Adrenal gland (tissue), 12 donors: ENCODE measurements around the gene CDK13. TPM values are rescaled to one million over a fixed set of nuclear protein-coding genes. Genes with fewer than 3 reads are reported as not detected.

Source experiments
- DNase-seq, 7 donors: peaks; one replicate each; pipeline ENCODE4 v3.0.0-alpha.2; 2019 to 2020
- H3K27ac ChIP-seq, 5 donors: fragments of 200-600 bp; sonication (generic) in 4 of 5; 1 replicate in 3 of 5; 2 replicates in 2 of 5; pipeline versions ENCODE4 v1.5.1 to v1.8.0; 2016 to 2020; ENCODE audit warnings: mild to moderate bottlenecking in 1 of 5
- H3K27me3 ChIP-seq: fragments of 200-600 bp; 2 replicates; pipeline ENCODE4 v1.8.0; 2021
- H3K36me3 ChIP-seq, 2 donors: fragments of 200-600 bp; replicated peaks in 1 of 2; 1 replicate in 1 of 2; 2 replicates in 1 of 2; pipeline versions ENCODE4 v1.5.1 to v1.8.0; 2018 to 2022
- H3K4me1 ChIP-seq, 2 donors: fragments of 200-600 bp; replicated peaks in 1 of 2; 1 replicate in 1 of 2; 2 replicates in 1 of 2; pipeline versions ENCODE4 v1.5.1 to v1.8.0; 2018 to 2021
- H3K4me3 ChIP-seq, 4 donors: fragments of 200-600 bp; sonication (generic) in 3 of 4; one replicate each; pipeline ENCODE4 v1.5.1; 2016 to 2018
- H3K9me3 ChIP-seq, 3 donors: fragments of 200-600 bp; sonication (generic) in 1 of 3; replicated peaks in 1 of 3; 1 replicate in 2 of 3; 2 replicates in 1 of 3; pipeline versions ENCODE4 v1.5.1 to v1.8.0; 2016 to 2021
- POLR2A ChIP-seq, 2 donors: fragments of 450-650 bp; IDR thresholded peaks; one replicate each; pipeline ENCODE4 v1.6.1; 2017; ENCODE audit warnings: antibody characterized with exemption in 2 of 2, mild to moderate bottlenecking in 2 of 2, moderate library complexity in 1 of 2
- WGBS, 4 donors: extraction: QIAGEN DNeasy Blood & Tissue Kit in 2 of 4; methylation state at CpG; one replicate each; pipeline versions ENCODE4 v1.1.5 to v1.1.7; 2013 to 2017; 5-methylcytosine and 5-hydroxymethylcytosine counted together
- intact Hi-C, 2 donors: fragments of 100-400 bp; cut with DNase I; formaldehyde crosslinking; loops; one replicate each; pipeline versions ENCODE4 v1.14.1 to v1.15.0; 2022 to 2023
- polyA plus RNA-seq, 3 donors: library from polyadenylated mRNA; stranded (reverse); fragments of 200-250 nt in 2 of 3; fragments of 350-450 nt in 1 of 3; fragmentation: Illumina TruSeq in 1 of 3; extraction: RNeasy Lipid Tissue Mini Kit (QIAGEN cat#74804) in 1 of 3; gene quantifications; one replicate each; pipeline ENCODE4 v1.2.3, GENCODE V29; 2013 to 2014
- total RNA-seq, 9 donors: library from RNA; depleted of rRNA in 4 of 9; stranded (reverse); fragments of >200 nt in 4 of 9; fragments of 120-200 nt in 1 of 9; fragmentation: NEBNext Ultra II Directional in 1 of 9; extraction: Animal tissue kit (Norgen Biotek cat#: 25700) in 1 of 9; gene quantifications; one replicate each; pipeline versions ENCODE4 v1.1.0 to v1.2.4, GENCODE V29; 2013 to 2023
- TF ChIP-seq, protein P1 (sequence below), 6 experiments: fragments of 450-650 bp in 4 of 6; fragments of 200-600 bp in 2 of 6; sonication (generic) in 1 of 6; IDR thresholded peaks; 1 replicate in 5 of 6; 2 replicates in 1 of 6; pipeline versions ENCODE4 v1.5.1 to v1.8.0; 2016 to 2021; ENCODE audit warnings: antibody characterized with exemption in 6 of 6, mild to moderate bottlenecking in 2 of 6, moderate library complexity in 1 of 6
- donor health status: healthy with polysubstance abuse.
- donor health status: Bipolar disorder and iron deficiency.
- donor health status: DM: yes; HTN: yes; CAD: no.
- donor health status: DM: no; HTN: no; CAD: no.
- donor health status: DM: no; HTN: no; CAD: no.
- donor health status: DM: yes; HTN: yes; CAD: no.

CDK13 gene
- total and polyA plus RNA-seq, 12 donors = 21.2 to 77.7 (median 40.2) TPM

DNA sequence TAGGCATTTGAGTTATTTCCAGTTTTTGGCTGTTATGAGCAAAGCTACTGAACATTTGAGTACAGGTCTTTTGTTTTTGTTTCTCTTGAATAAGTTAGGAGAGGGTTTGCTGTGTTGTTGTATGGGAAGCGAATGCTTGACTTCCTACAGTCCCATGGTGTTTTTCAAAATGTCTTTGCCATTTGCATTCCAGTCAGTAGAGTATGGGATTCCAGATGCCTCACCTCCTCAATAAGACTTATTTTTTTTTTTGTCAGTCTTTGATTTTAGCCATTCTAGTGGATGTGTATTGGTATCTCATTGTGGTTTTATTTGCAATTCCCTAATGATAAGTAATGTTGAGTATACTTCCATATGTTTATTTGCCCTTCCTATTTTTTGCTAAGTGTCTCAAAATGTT is 19.4 kb downstream of the CDK13 start:
- TF ChIP-seq, protein P1, sequence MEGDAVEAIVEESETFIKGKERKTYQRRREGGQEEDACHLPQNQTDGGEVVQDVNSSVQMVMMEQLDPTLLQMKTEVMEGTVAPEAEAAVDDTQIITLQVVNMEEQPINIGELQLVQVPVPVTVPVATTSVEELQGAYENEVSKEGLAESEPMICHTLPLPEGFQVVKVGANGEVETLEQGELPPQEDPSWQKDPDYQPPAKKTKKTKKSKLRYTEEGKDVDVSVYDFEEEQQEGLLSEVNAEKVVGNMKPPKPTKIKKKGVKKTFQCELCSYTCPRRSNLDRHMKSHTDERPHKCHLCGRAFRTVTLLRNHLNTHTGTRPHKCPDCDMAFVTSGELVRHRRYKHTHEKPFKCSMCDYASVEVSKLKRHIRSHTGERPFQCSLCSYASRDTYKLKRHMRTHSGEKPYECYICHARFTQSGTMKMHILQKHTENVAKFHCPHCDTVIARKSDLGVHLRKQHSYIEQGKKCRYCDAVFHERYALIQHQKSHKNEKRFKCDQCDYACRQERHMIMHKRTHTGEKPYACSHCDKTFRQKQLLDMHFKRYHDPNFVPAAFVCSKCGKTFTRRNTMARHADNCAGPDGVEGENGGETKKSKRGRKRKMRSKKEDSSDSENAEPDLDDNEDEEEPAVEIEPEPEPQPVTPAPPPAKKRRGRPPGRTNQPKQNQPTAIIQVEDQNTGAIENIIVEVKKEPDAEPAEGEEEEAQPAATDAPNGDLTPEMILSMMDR (IDR thresholded peaks at IDR 0.05) = no peak
- TF ChIP-seq POLR2A (IDR thresholded peaks at IDR 0.05) = no peak
- peaks cover 5 to 26% of the 10 kb centered on the region in 2 donors for H3K4me1 ChIP-seq
- H3K27me3 ChIP-seq = no peaks in the 10 kb centered on the region
- intact Hi-C loops = no loop called here
- no peak overlapping the region for H3K27ac ChIP-seq
- no peak overlapping the region for H3K4me3 ChIP-seq
- DNase-seq = no peak
- WGBS, 4 donors = 87 to 96% (median 95%) methylated on average over 1 of the region's 1 CpG
- H3K36me3 ChIP-seq = no peaks in the 10 kb centered on the region
- H3K9me3 ChIP-seq = no peaks in the 10 kb centered on the region

DNA sequence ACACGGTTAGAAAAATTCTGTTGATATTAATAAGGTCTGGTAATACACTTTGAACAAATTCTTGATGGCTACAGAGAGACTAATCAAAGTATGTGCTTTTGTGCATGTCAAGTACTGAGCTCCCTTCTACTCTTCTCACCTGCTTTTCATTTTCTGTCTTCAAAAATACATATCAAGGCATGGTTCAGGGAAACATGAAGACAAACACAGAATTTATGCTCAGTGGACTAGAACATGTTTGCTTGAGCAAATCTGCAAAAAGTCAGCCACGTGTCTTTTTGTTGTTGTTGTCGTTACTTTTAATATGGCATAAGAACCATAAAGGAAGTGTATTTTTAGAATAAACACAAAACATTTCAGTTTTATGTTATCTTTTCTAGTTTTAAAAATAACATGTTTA is 21.9 kb downstream of the CDK13 start:
- no peak overlapping the region for H3K4me3 ChIP-seq
- H3K36me3 ChIP-seq = no peaks in the 10 kb centered on the region
- H3K27ac ChIP-seq = no peak overlapping the region
- H3K4me1 ChIP-seq = peaks cover 5 to 33% of the 10 kb centered on the region in 2 donors
- DNase-seq = no peak
- 65 to 78% (median 73%) methylated on average over 3 of the region's 3 CpGs for WGBS, 4 donors
- H3K9me3 ChIP-seq = no peaks in the 10 kb centered on the region
- intact Hi-C loops = no loop called here
- TF ChIP-seq POLR2A (IDR thresholded peaks at IDR 0.05) = no peak
- TF ChIP-seq, protein P1 (IDR thresholded peaks at IDR 0.05) = no peak
- no peaks in the 10 kb centered on the region for H3K27me3 ChIP-seq

DNA sequence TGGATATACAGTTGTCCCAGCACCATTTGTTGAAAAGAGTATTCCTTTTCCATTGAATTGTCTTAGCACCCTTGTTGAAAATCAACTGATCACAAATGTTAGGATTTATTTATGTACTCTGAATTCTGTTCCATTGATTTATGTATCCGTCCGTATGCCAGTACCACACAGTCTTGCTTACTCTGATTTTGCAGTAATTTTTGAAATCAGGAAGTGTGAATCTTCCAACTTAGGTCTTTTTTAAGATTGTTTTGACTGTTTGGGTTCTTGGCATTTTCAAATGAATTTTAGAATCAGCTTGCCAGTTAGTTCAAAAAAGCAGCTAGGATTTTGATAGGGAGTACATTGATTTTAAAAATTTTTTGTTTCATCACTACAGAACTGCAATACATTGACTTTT is 23.7 kb downstream of the CDK13 start:
- no peak overlapping the region for H3K27ac ChIP-seq
- H3K4me3 ChIP-seq = no peak overlapping the region
- TF ChIP-seq, protein P1 (IDR thresholded peaks at IDR 0.05) = no peak
- no peak for TF ChIP-seq POLR2A (IDR thresholded peaks at IDR 0.05)
- no peak for DNase-seq
- no peaks in the 10 kb centered on the region for H3K27me3 ChIP-seq
- intact Hi-C loops = no loop called here
- peaks cover 5 to 48% of the 10 kb centered on the region in 2 donors for H3K4me1 ChIP-seq
- 69 to 80% (median 77%) methylated on average over 2 of the region's 2 CpGs for WGBS, 4 donors
- no peaks in the 10 kb centered on the region for H3K9me3 ChIP-seq
- no peaks in the 10 kb centered on the region for H3K36me3 ChIP-seq

DNA sequence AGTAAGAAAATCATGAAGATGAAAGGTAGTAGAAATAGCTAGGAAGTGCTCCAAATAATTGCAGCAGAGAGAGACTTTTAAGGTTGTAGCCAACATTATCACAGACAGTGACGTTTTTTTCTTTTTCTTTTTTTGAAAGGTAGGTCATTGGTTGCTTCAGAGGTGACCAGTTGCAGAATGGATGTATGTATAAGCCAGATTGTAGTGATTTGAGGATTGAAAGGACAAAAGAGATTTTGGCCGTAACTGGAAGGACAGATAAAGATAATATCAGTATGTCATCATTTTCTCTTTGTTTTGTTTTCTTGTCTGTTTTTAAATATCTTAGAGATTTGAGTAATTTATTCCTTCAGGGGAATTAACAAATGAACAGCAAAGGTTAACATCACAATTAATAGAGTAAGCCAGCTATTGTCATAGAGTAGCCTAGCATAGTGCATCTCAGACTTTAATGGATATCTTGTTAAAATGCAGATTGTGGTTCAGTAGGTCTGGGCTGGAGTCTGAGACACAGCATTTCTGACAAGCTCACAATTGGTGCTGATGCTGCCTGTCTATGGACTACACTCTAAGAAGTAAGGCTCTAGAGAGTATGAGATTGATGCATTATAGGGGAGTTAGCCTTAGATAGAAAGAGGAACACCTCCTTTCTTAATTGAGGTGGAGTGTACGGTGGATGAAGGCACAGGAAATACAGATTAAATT is 28.3 kb downstream of the CDK13 start:
- no peak overlapping the region for H3K4me3 ChIP-seq
- no peaks in the 10 kb centered on the region for H3K36me3 ChIP-seq
- DNase-seq = no peak
- H3K9me3 ChIP-seq = no peaks in the 10 kb centered on the region
- H3K4me1 ChIP-seq = peaks cover 3 to 28% of the 10 kb centered on the region in 2 donors
- intact Hi-C loops = no loop called here
- H3K27ac ChIP-seq = no peak overlapping the region
- TF ChIP-seq POLR2A (IDR thresholded peaks at IDR 0.05) = no peak
- TF ChIP-seq, protein P1 (IDR thresholded peaks at IDR 0.05) = no peak
- no peaks in the 10 kb centered on the region for H3K27me3 ChIP-seq
- WGBS, 4 donors = 24 to 35% (median 32%) methylated on average over 3 of the region's 3 CpGs
